ENCODE data around the gene HEPACAM2. TPM values are rescaled to one million over a fixed set of nuclear protein-coding genes. Genes with fewer than 3 reads are reported as not detected.

Gene HEPACAM2
- total and polyA plus RNA-seq, 2 of the 4 experiments (the other 2 are of a cell fraction) = under 0.01 to 0.05 TPM

DNA sequence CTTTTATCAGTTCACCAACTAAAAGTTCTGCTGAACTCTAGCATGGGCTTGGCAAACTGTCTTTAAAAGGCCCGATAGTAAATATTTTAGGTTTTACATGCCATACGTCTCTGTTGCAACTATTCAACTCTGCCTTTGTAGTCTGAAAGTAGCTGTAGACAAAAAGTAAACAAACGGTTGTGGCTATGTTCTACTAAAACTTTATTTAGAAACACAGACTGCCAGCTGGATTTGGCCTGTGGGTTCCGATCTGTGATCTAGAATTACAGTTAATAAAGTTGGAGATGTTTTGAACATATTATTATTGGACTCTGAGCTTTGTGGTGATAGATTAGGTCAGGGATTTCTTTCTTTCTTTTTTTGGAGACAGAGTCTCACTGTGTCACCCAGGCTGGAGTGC lies 39.0 kb upstream of the HEPACAM2 start:
- Histone ChIP-seq H4K8ac (ENCODE audit: low read depth in 2 of 2, low read length in 2 of 2) (no peak overlapping the region), H3K23ac (ENCODE audit: low read depth, low read length) (no peak overlapping the region), H3K9me1 (ENCODE audit: insufficient read depth, low read length) (no peaks in the 10 kb centered on the region), H2AK9ac (replicated peaks; ENCODE audit: low read depth, low read length, poor library complexity) (no peak overlapping the region), H3K4me2 (ENCODE audit: low read depth, low read length) (no peak overlapping the region), H4K20me1 (ENCODE audit: insufficient read depth, low read length) (no peaks in the 10 kb centered on the region), H3K4me3 (ENCODE audit: insufficient read depth, low read depth, low read length) (no peak overlapping the region), H3K27ac (ENCODE audit: insufficient read depth, low read length) (no peak overlapping the region), H3K4ac (ENCODE audit: low read depth, low read length) (no peak overlapping the region), H2AK5ac (ENCODE audit: low read depth, low read length) (no peak overlapping the region), H2AFZ (replicated peaks; ENCODE audit: low read length, poor library complexity) (no peak overlapping the region), H3K4me1 (ENCODE audit: control insufficient read depth, insufficient read depth, low read length) (no peaks in the 10 kb centered on the region), H2BK15ac (ENCODE audit: low read depth, low read length) (no peak overlapping the region), H3K18ac (ENCODE audit: low read depth, low read length) (no peak overlapping the region), H2BK120ac (ENCODE audit: low read depth, low read length) (no peak overlapping the region), H3K27me3 (ENCODE audit: control insufficient read depth, insufficient read depth, low read length) (no peaks in the 10 kb centered on the region), H3K14ac (replicated peaks; ENCODE audit: low read depth, low read length) (no peak overlapping the region), H2BK20ac (ENCODE audit: low read depth, low read length) (no peak overlapping the region), H3K9me3 (ENCODE audit: control insufficient read depth, insufficient read depth, low read length) (no peaks in the 10 kb centered on the region), H2BK5ac (ENCODE audit: low read depth, low read length, poor library complexity, severe bottlenecking) (no peak overlapping the region), H3K9ac (ENCODE audit: low read depth, low read length) (no peak overlapping the region), H3K56ac (ENCODE audit: extremely low read depth, insufficient read depth, low read length) (no peak overlapping the region), H3K79me1 (ENCODE audit: low read depth in 1 of 2, low read length in 2 of 2) (no peaks in the 10 kb centered on the region), H4K91ac (ENCODE audit: insufficient read depth, low read depth, low read length) (no peak overlapping the region), H3K36me3 (ENCODE audit: control insufficient read depth, insufficient read depth, low read length) (no peaks in the 10 kb centered on the region), H4K5ac (ENCODE audit: low read depth, low read length) (no peak overlapping the region)
- in situ Hi-C loops (cut with MboI; ENCODE audit: low sequenced_read_pairs) = loop anchor here (5.0 kb wide), 1 partner anchor 97 kb away; no protein-coding TSS in a partner anchor
- dilution Hi-C loops (cut with HindIII; ENCODE audit: low sequenced_read_pairs, unreplicated experiment) = no loop called here
- no peak for DNase-seq
- TF ChIP-seq NFE2L2 (IDR thresholded peaks at IDR 0.05; ENCODE audit: low read depth, low read length) (no peak), SMC3 (IDR thresholded peaks at IDR 0.05; ENCODE audit: low read depth, low read length) (no peak), RCOR1 (IDR thresholded peaks at IDR 0.05; ENCODE audit: insufficient replicate concordance, low read length) (no peak), MXI1 (IDR thresholded peaks at IDR 0.05; ENCODE audit: borderline replicate concordance, low read depth, low read length) (no peak), MAZ (IDR thresholded peaks at IDR 0.05; ENCODE audit: borderline replicate concordance, low read depth, low read length) (no peak), BHLHE40 (IDR thresholded peaks at IDR 0.05; ENCODE audit: low read depth, low read length) (no peak), CHD1 (IDR thresholded peaks at IDR 0.05; ENCODE audit: low read depth, low read length) (no peak), RAD21 (IDR thresholded peaks at IDR 0.05; ENCODE audit: low read length) (no peak), POLR2A (IDR thresholded peaks at IDR 0.05; ENCODE audit: low read depth, low read length) (no peak), FOS (IDR thresholded peaks at IDR 0.05; ENCODE audit: low read depth, low read length) (no peak), CEBPB (IDR thresholded peaks at IDR 0.05; ENCODE audit: low read depth, low read length) (no peak), MAFK (IDR thresholded peaks at IDR 0.05; ENCODE audit: low read depth, low read length) (no peak)
- TF ChIP-seq, protein P1, sequence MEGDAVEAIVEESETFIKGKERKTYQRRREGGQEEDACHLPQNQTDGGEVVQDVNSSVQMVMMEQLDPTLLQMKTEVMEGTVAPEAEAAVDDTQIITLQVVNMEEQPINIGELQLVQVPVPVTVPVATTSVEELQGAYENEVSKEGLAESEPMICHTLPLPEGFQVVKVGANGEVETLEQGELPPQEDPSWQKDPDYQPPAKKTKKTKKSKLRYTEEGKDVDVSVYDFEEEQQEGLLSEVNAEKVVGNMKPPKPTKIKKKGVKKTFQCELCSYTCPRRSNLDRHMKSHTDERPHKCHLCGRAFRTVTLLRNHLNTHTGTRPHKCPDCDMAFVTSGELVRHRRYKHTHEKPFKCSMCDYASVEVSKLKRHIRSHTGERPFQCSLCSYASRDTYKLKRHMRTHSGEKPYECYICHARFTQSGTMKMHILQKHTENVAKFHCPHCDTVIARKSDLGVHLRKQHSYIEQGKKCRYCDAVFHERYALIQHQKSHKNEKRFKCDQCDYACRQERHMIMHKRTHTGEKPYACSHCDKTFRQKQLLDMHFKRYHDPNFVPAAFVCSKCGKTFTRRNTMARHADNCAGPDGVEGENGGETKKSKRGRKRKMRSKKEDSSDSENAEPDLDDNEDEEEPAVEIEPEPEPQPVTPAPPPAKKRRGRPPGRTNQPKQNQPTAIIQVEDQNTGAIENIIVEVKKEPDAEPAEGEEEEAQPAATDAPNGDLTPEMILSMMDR (conservative IDR thresholded peaks at IDR 0.05; ENCODE audit: low read depth, low read length) = no peak
- TF ChIP-seq, protein P2, sequence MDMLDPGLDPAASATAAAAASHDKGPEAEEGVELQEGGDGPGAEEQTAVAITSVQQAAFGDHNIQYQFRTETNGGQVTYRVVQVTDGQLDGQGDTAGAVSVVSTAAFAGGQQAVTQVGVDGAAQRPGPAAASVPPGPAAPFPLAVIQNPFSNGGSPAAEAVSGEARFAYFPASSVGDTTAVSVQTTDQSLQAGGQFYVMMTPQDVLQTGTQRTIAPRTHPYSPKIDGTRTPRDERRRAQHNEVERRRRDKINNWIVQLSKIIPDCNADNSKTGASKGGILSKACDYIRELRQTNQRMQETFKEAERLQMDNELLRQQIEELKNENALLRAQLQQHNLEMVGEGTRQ (IDR thresholded peaks at IDR 0.05; ENCODE audit: low read depth, low read length) = no peak
- no peak for ATAC-seq (ENCODE audit: low read depth)
- no CpG with 5 or more reads among the region's 4 CpGs for WGBS, 2 experiments (ENCODE audit: extremely low coverage in 2 of 2, insufficient read length in 1 of 2)
- CTCF ChIA-PET = no interaction called here
- BruUV-seq (replicated peaks) = no TSS peak
- intact Hi-C loops (cut with micrococcal nuclease) = no loop called here
- POLR2A ChIA-PET (ENCODE audit: unreplicated experiment) = no interaction called here

Measured in IMR-90 (cell line).